NOMO-1 treated with DMSO at 0.1 percent for 48 hours (cell line): Measurements from ENCODE around the gene MYRIP.

Experiments
- DNase-seq: peaks from one replicate; lab custom pipeline; 2025; ENCODE audit not compliant: unreplicated experiment; lab: John Stamatoyannopoulos, UW

Gene MYRIP

GRCh38 chr3:40224796-40225515 lies 415.5 kb downstream of the MYRIP start:
- DNase-seq = no peak

GRCh38 chr3:40226636-40227035 lies 417.2 kb downstream of the MYRIP start:
- DNase-seq = no peak

- no peak for DNase-seq
Measured at GRCh38 chr3:40228792-40229350, 419.5 kb downstream of the MYRIP start.

DNA sequence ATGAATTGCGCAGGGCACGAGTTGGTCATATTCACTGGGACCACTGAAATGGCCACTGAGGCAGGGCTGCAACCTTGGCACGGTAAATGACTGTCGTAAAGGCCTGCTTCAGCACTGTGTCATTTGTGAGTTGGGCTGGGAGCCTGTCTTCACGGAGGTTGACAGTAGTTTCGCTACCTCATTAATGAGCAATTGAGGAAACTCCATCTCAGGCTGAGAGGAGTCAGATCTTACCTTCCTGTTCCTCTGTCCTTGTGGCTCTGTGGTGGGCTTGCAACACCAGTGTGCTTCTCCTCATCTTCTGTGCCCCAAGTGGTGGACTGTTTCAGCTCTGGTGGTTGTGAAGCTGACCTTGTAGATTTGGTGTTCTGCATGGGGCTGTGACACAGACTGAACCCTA lies 420.0 kb downstream of the MYRIP start:
- no peak for DNase-seq

- DNase-seq = no peak
Measured at GRCh38 chr3:40229963-40230362, 420.6 kb downstream of the MYRIP start.

GRCh38 chr3:40230382-40230781 lies 421.0 kb downstream of the MYRIP start:
- no peak for DNase-seq

DNA sequence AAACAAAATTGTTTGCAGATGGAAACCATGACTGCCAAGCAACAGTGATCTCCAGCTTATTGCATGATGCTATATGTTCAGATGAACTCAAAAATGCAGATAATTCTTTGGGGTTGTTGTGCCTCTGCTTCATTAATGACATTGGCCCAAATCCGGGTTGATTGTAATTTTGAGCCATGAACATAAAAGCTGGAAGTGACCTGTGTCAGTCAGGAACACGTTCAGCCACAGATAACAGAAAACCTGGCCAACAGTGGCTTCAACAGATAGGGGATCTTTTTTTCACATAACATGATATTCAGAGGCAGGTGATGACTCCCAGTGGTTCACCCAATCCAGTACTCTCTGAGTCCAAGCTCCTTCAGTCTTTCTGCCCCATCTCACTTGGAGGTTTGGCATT lies 423.2 kb downstream of the MYRIP start:
- no peak for DNase-seq

DNA sequence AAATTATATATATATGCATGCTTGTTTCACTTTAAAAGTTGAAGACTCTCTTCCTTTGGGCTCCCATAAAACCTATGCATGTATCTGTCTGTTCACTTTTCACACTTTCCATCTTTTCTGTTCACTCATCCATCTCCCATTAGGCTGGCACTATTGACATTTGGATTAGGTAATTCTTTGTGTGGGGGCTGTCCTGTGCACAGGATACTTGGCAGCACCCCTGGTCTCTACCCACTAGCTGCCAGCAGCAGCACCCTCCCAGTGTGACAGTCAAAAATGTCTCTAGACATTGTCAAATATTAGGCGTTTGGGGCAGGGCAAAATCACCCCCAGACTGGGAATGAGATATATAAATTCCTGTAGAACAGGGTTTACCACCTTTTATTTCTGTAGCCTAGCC lies 427.8 kb downstream of the MYRIP start:
- DNase-seq = no peak

DNA sequence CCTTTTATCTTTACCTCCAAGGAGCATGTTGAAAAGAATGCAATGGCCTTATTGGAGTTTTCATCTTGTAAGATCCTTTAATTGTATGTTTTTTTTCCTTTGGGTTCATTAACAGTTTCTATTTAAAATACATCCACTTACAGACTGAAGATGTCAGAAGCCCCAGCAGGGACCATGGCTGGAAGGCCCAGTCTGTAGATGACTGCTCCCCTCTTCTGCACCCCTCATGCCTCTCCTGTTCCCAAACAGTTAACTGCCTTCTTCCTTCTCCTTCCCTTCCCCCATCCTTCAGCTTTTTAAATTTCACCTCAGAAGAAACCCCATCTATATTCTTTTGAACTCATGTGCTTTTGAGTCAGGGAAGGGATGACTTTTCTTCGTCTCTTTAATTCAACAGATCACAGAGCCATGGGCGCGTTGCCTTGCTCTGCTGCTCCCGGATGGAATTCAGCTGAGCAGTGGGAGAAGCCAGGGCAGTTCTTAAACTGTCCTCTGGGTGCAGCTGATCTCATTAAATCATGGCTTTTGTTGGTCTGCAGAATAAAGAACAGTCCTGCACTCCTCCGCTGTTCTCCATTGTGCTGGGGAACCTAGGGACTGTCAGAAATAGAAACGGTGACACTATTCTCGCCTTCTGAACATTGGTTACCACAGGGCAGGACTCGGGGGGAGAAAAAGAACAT lies 428.6 kb downstream of the MYRIP start:
- no peak for DNase-seq

GRCh38 chr3:40240921-40241320 lies 431.5 kb downstream of the MYRIP start:
- no peak for DNase-seq

DNA sequence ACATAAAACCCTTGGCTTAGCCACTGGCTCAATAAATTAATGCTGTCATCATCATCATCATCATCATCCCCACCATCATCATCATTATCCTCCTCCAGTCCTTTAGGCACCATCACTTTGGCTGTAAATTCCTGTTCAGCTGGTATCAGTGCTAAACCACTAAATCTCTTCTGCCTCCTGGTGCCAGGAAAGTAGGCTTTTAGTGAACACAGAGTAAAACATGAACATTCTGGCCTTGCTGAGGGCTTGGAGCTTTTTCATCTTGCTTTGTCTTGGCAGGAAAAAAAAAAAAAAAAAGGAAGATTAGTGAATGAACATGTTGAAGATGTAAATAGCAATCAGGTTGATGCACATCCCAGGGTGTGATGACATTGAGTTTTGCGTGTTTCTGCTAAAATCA lies 432.8 kb downstream of the MYRIP start:
- DNase-seq = no peak

- no peak for DNase-seq
Measured at GRCh38 chr3:40242638-40243037, 433.2 kb downstream of the MYRIP start.

DNA sequence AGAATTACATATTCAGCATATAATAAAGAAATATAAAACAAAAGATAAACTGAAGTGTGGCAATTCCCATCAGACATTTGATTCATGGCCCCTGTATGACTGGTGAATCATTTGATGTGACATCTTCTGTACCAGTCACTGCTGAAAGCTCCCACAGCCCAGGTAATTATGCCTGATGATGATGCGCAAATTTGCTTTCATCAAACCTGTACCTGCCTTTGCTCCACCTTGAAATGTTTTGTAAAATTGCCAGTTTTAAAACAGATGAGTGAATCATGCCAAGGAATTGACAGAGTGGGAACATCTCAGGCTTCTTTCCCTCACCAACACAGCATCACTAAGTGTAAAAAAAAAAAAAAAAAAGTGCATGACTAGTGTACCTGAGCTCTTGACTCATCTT lies 433.6 kb downstream of the MYRIP start:
- DNase-seq = no peak

GRCh38 chr3:40247714-40248454 lies 438.5 kb downstream of the MYRIP start:
- DNase-seq = no peak

GRCh38 chr3:40248591-40248990 lies 439.2 kb downstream of the MYRIP start:
- no peak for DNase-seq

DNA sequence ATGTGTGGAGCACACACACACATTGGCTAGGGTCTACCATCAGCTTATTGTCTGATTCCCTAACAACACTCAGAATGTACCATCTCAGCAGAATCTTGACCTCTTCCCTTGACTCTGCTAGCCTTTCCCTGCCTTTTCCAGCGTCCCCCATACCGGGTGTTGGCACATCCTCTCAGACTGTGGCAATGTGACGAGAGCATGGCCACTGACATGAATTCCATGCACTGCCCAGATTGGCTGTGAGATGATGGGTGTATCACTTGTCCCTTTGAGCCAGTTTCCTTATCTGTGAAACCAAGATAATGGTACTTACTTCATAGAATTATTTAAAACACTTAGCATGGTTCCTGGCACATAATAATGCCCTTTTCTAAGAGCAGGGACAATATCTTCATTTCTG lies 439.8 kb downstream of the MYRIP start:
- DNase-seq = no peak

DNA sequence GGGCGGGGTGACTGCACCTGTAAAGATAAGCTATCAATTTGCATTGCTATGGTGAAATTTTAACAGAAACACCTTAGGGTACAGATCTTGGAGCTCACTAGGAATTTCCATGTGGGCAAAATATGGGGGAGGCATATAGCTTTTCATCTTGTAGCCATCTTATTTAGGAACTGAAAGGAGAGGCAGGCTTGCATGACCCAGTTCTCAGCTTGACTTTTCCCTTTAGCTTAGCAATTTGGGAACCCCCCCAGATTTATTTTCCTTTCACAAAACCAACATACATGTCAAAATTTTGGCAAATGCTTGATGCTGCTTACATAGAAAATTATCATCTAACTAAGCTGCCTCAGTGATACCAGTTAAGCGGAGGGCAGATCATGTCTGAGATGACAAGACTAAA lies 445.1 kb downstream of the MYRIP start:
- DNase-seq = no peak

GRCh38 chr3:40254891-40255290 lies 445.5 kb downstream of the MYRIP start:
- no peak for DNase-seq

DNA sequence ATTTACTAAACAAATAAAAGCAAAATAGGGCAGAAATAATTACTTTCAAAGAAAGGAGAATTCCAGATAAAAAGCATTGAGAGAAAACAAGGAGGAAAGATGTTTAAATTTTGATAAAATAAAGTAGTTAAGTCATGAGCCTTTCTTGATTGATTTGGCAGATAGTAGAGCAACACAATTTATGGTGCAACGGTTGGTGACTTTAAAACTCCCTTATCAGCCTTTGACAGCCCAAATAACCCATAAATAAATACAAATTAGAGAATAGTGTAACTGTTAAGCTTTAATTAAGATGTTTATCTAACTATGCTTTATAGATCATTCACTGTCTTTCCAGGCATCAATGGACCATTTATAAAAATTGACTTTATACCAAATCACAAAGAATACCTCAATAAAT lies 446.1 kb downstream of the MYRIP start:
- no peak for DNase-seq

- DNase-seq = no peak
Measured at GRCh38 chr3:40258064-40258463, 448.7 kb downstream of the MYRIP start.

DNA sequence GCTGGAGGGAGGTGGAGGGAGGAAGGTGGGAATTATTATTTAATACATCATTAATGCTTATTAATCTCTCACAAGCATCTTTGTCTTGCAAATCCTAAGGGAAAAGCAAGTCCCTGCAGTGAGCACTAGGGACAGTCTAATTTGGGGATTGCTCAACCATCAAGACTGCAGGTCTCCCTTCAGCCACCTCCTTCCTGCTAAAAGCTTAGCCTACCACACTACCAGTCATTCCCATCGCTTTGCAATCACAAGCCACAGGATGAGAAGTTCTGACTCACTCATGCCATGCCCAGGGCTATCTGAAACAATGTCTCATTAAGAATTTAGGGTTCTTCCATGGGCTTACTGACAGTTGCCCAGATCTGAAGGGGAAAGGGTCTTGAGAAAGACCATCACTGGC lies 449.1 kb downstream of the MYRIP start:
- peak; percentile 11 for DNase-seq

- DNase-seq = no peak
Measured at GRCh38 chr3:40262331-40262730, 452.9 kb downstream of the MYRIP start.
